GM19238 (cell line): Measurements from ENCODE around the gene SLC30A7.
"Not testable (repeated sequence)": the region's sequence is repeated elsewhere in the genome, so short reads cannot be mapped to it uniquely, and the experiment has no call there.

ENCODE experiments used
- DNase-seq: peaks from one replicate; pipeline ENCODE4 v3.0.0; 2011; ENCODE audit warnings: low spot score; ENCODE audit not compliant: insufficient read length

The SLC30A7 gene

GRCh38 chr1:100889869-100890482 lies 5.9 kb upstream of the SLC30A7 start:
- DNase-seq = not testable (repeated sequence)

DNA sequence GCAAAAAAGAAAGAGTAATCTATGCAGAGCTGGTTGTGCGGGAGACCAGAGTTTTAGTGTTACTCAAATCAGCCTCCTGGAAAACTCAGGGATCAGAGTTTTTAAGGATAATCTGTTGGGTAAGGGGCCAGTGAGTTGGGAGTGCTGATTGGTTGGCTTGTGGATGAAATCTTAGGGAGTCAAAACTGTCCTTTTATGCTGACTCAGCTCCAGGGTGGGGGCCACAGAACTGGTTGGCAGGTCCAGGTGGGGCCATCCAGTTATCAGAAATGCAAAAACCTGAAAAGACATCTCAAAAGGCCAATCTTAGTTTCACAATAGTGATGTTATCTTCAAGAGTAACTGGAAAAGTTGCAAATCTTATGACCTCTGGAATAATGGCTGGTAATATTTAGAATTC lies 4.5 kb upstream of the SLC30A7 start:
- DNase-seq = no peak

GRCh38 chr1:100892554-100892953 lies 3.3 kb upstream of the SLC30A7 start:
- DNase-seq = no peak

GRCh38 chr1:100893718-100894117 lies 2.2 kb upstream of the SLC30A7 start:
- DNase-seq = no peak

- peak; percentile 42 for DNase-seq
These were observed 1.0 kb upstream of the SLC30A7 start, which contains the start of gene EXTL2 for GRCh38 chr1:100894603-100895539. Gene EXTL2, minus strand, starts transcription at chr1:100894842. Its CDS starts 6,085 bp downstream, at chr1:100888757.

DNA sequence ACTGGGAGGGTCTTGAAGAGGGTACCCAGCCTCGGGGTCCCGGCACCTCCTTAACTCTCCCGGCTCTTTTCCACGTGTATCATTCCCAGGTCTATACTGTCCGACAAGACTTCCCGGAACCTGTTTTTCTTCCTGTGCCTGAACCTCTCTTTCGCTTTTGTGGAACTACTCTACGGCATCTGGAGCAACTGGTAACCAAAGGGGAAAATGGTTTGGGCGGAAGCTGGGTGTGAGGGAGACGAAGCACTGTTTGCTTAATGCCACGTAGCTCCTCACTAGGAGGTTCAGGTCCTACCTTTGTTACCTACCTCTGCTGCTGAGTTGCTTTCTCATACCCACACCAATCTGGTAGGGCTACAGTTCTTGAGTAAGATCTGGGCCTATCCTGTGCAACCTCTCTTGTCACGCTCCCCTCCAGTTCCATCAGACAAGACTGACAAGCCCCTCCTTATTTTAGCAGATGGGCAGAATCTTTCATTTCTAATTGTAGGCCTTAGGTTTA lies 642 bp downstream of the SLC30A7 start:
- peak; percentile 15 for DNase-seq

GRCh38 chr1:100902365-100902764 lies 6.5 kb downstream of the SLC30A7 start:
- no peak for DNase-seq

DNA sequence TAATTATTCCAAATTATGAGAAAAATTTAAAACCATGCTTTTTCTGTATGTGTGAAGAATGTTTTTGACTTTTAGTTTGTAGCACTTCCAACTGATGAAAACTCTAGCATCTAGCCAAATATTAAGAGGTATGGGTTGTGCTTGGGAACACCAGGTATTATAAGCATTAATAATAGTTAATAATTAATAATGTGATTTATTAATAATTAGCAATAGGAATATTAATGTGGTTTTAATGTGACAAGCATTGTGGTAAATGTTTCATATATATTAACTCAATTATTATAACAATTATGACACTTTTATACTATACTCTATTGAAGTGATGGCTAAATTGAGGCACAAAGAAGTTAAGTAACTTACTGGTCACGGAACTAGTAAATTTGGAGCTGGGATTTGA lies 7.9 kb downstream of the SLC30A7 start:
- no peak for DNase-seq

GRCh38 chr1:100904528-100904927 lies 8.6 kb downstream of the SLC30A7 start:
- DNase-seq = no peak

DNA sequence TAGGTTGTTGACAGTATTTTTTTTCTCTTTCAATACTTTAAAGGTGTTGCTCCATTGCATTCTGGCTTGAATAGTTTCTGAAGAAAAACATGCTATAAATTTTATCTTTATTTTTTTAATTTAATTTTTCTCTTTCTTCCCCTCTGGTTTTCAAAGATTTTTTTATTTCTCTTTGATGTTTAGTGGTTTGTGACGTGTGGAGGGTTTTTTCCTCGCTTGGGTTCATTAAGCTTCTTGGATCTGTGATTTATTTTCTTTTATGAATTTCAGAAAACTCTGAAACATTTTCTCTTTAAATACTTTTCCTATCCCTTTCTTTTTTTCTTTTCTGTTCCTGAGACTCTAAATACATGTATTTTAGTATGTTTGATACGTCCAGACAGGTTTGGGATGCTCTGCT lies 9.3 kb downstream of the SLC30A7 start:
- no peak for DNase-seq

DNA sequence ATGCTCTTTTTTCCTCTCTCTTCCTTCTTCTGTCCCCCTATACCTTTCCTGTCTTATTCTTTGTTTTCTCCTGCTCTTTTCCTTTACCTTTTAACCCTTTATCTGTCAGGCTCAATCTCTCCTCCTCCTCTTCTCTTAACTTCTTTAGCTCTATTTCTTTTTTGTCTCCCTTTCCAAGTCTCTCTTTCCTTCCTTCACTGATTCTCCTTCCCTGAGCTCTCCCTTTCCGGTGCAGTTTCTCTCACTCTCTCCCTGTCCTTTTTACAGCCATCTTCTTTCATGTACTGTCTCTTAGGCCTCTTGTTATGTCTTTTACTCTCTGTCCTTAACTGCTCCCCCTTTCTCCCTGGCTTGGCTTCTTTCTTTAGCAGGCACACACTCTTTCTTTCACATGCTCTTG lies 12.0 kb downstream of the SLC30A7 start:
- no peak for DNase-seq

- DNase-seq = no peak
These were observed 13.1 kb downstream of the SLC30A7 start for GRCh38 chr1:100909018-100909417.

DNA sequence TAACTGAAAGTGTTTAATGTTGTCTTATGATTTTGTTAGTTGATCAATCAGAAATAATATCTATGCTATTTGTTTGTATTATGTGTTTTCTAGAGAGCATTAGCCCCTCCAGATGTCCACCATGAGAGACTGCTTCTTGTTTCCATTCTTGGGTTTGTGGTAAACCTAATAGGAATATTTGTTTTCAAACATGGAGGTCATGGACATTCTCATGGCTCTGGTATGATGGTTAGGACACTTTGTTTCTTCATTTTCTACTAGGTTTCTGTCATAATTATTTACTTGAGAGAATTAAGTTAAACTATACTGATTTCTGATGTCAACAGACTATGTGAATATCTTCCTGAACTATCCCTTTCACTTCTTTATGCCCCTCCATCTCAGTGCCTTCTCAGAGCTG lies 16.1 kb downstream of the SLC30A7 start:
- DNase-seq = no peak

GRCh38 chr1:100921110-100921706 lies 25.3 kb downstream of the SLC30A7 start:
- DNase-seq = no peak

DNA sequence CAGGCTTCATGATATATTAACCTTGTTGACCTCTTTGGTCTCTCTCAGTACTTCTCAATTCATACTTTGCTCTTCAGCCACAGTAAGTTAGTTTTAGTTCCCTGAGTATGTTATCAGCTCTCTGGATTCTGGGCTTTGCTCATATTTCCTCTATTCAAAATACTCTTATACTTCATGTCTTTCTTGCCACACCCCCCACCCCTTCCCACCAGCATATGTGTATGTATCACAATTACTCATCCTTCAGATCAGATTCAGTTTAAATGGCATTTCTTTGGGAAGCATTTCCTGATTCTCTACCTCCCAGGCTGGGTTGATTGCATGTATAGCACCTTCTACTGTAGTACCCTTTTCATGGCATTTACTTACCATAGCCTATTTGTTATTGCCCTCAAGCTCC lies 28.3 kb downstream of the SLC30A7 start:
- no peak for DNase-seq

- no peak for DNase-seq
These were observed 29.1 kb downstream of the SLC30A7 start for GRCh38 chr1:100924991-100925390.

GRCh38 chr1:100926240-100926639 lies 30.4 kb downstream of the SLC30A7 start:
- DNase-seq = no peak

DNA sequence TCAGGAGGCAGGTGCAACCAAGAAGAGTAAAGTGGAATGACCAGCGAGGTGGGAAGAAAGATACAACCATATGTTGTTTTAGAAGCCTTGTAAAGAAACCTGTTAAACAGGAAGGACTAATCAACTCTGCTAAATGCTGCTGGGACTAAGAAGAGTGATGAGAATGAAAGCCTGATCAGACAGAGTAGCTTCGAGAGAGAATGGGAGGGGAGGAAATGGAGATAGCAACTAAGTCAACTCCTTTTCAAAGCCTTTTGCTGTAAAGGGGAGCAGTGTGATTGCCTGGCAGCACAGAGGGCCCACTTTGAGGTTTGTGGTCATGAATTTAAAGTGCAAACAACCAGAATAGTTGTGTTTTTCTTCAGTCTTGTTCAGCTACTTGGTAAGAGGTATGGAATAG lies 31.4 kb downstream of the SLC30A7 start:
- DNase-seq = no peak

- DNase-seq = no peak
These were observed 32.2 kb downstream of the SLC30A7 start for GRCh38 chr1:100928128-100928527.

DNA sequence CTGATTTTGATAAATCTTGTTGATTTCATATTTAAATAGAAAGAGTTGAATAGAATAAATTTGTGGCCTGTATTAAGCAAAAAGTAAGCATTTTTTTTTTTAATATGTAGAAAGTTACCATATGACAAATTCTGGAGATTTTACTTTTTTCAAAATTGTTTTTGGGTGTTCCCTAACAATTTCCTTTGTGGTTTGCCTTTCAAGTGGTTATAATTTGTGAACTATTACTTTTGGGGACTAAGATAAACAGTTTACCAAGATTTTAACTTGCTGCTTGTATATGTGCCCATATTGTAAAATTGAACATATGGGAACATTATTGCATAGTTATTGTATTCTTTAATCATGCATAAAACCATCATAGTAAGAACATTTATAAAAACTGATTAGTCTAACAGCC lies 34.6 kb downstream of the SLC30A7 start:
- DNase-seq = no peak

- no peak for DNase-seq
These were observed 35.8 kb downstream of the SLC30A7 start for GRCh38 chr1:100931716-100932115.

- not testable (repeated sequence) for DNase-seq
These were observed 37.7 kb downstream of the SLC30A7 start for GRCh38 chr1:100933555-100933954.
